ENCODE results near the gene CDK3.

GRCh38 chr17:76018340-76018680 is 17.7 kb downstream of the CDK3 start:
- no peak for TF ChIP-seq EZH2 (IDR thresholded peaks at IDR 0.05; ENCODE audit: borderline replicate concordance, low read depth, low read length, severe bottlenecking)
- TF ChIP-seq CTCF (IDR thresholded peaks at IDR 0.05; ENCODE audit: extremely low read depth in 1 of 2, insufficient read depth in 1 of 2, low read depth in 1 of 2, low read length in 2 of 2) = no peak
- TF ChIP-seq FOS (IDR thresholded peaks at IDR 0.05; ENCODE audit: borderline replicate concordance, insufficient read depth, low read length) = no peak
- no peak for TF ChIP-seq POLR2A (IDR thresholded peaks at IDR 0.05; ENCODE audit: low read depth, low read length)
- no peak for TF ChIP-seq POLR2AphosphoS5 (IDR thresholded peaks at IDR 0.05; ENCODE audit: insufficient read depth, low read depth, low read length)
- TF ChIP-seq JUN (IDR thresholded peaks at IDR 0.05; ENCODE audit: borderline replicate concordance, insufficient read depth, insufficient read length, low read depth) = no peak
- no peak for TF ChIP-seq MAX (IDR thresholded peaks at IDR 0.05; ENCODE audit: insufficient read depth, insufficient read length)
- no peak for TF ChIP-seq GATA2 (IDR thresholded peaks at IDR 0.05; ENCODE audit: insufficient read depth, insufficient read length, low read depth, low read length)
- no peak for TF ChIP-seq MYC (IDR thresholded peaks at IDR 0.05; ENCODE audit: low read depth, low read length)
